Measurements from ENCODE around the gene STOML1.
"Not testable (repeated sequence)": the region's sequence is repeated elsewhere in the genome, so short reads cannot be mapped to it uniquely, and the experiment has no call there.

Gene STOML1

GRCh38 chr15:73986055-73986775 is 5.9 kb downstream of the STOML1 start:
- DNase-seq, result no peak

- no peak for DNase-seq
Measured at GRCh38 chr15:73985101-73985873, 6.8 kb downstream of the STOML1 start.

GRCh38 chr15:73984208-73984979 is 7.7 kb downstream of the STOML1 start:
- no peak for DNase-seq

GRCh38 chr15:73983773-73984172 is 8.3 kb downstream of the STOML1 start:
- DNase-seq, result no peak

GRCh38 chr15:73983211-73983727 is 8.8 kb downstream of the STOML1 start:
- DNase-seq, result peak; percentile 49

- no peak for DNase-seq
Measured at GRCh38 chr15:73982222-73982962, 9.7 kb downstream of the STOML1 start.

GRCh38 chr15:73981761-73982221 is 10.3 kb downstream of the STOML1 start:
- no peak for DNase-seq

- DNase-seq, result no peak
Measured at GRCh38 chr15:73979636-73980035, 12.5 kb downstream of the STOML1 start.

GRCh38 chr15:73978896-73979295 is 13.2 kb downstream of the STOML1 start:
- no peak for DNase-seq

- DNase-seq, result peak; percentile 7
Measured at GRCh38 chr15:73975440-73976125, 16.5 kb downstream of the STOML1 start.

- not testable (repeated sequence) for DNase-seq
Measured at GRCh38 chr15:73973683-73974200, 18.4 kb downstream of the STOML1 start.

GRCh38 chr15:73972984-73973682 is 19.0 kb downstream of the STOML1 start:
- peak; percentile 74 for DNase-seq

GRCh38 chr15:73969151-73969759 is 22.8 kb downstream of the STOML1 start:
- no peak for DNase-seq

- no peak for DNase-seq
Measured at GRCh38 chr15:73968461-73968860, 23.6 kb downstream of the STOML1 start.

GRCh38 chr15:73965758-73966113 is 26.4 kb downstream of the STOML1 start:
- no peak for DNase-seq

GRCh38 chr15:73965094-73965757 is 26.9 kb downstream of the STOML1 start:
- DNase-seq, result no peak

GRCh38 chr15:73964736-73965093 is 27.4 kb downstream of the STOML1 start:
- peak; percentile 58 for DNase-seq

GRCh38 chr15:73962433-73962832 is 29.7 kb downstream of the STOML1 start:
- DNase-seq, result no peak

- DNase-seq, result not testable (repeated sequence)
Measured at GRCh38 chr15:73960472-73961070, 31.5 kb downstream of the STOML1 start.

GRCh38 chr15:73959801-73960200 is 32.3 kb downstream of the STOML1 start:
- DNase-seq, result no peak
